IPS-18c (cell line): ENCODE results near the gene TM2D1.
"Not testable (repeated sequence)": the region's sequence is repeated elsewhere in the genome, so short reads cannot be mapped to it uniquely, and the experiment has no call there.

Source experiments
- H3K4me3 ChIP-seq: 2 replicates; pipeline ENCODE4 v1.7.0; 2013; ENCODE audit warnings: low read depth, mild to moderate bottlenecking, low read length, moderate library complexity; ENCODE audit not compliant: insufficient read depth
- H3K9me3 ChIP-seq: one replicate; pipeline ENCODE4 v1.6.1; 2013; ENCODE audit warnings: mild to moderate bottlenecking, low read length, moderate library complexity; ENCODE audit not compliant: control insufficient read depth, insufficient read depth

The TM2D1 gene

DNA sequence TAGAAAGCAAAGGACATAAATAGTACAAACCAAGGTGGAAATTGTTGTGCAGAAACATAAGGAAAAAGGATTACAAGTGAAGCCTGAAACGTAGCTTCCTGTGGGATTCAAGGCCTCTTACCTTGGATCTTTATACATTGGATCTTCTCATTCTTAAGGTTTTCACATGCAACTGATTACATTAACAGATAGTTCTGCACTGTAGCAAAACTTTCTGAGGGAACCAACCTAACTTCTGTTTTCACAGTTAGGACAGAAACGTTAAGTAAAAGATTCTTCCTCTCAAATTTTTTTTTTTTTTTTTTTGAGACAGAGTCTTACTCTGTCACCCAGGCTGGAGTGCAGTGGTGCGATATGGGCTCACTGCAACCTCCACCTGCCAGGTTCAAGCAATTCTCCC is 7.8 kb upstream of the TM2D1 start:
- Histone ChIP-seq H3K9me3 (no peaks in the 10 kb centered on the region), H3K4me3 (no peak overlapping the region)

GRCh38 chr1:61730679-61731078 is 5.7 kb upstream of the TM2D1 start:
- H3K9me3 ChIP-seq, H3K4me3 ChIP-seq: not testable (repeated sequence)

DNA sequence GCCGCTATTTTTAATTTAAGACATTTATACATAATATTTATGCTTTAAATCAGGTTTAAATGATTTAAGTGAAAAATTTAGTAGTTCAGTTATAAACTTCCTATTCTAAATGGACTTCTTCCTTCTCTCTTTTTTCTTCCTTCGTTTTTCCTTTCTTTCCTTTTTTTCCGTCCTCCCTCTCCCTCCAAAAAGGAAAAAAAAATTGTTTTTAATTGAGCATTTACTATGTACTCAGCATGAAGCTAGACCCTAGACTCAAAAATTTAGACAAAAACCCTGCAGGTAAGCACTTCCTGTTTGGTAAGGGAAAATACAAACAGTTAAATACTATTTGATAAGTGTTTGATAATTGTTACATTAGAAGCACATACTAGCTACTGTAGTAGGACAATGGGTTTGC is 2.6 kb upstream of the TM2D1 start:
- Histone ChIP-seq H3K9me3 (no peaks in the 10 kb centered on the region), H3K4me3 (no peak overlapping the region)

DNA sequence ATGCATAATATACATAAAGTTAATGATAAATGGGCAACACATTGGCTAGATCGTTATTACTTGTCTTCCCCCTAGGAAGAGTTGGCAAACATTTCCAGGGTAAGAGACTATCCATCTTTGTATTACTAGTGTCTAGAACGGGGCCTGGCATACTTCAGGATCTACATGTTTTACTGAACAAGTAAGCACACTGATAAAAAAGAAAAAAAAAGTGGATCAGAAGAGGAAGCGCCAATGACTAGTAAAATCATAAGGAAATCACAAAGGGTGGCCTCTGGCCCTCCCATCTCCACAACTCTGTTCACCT is 482 bp downstream of the TM2D1 start:
- H3K4me3 ChIP-seq = peak overlapping the region; percentile 90
- H3K9me3 ChIP-seq = no peaks in the 10 kb centered on the region

- H3K4me3 ChIP-seq, H3K9me3 ChIP-seq: not testable (repeated sequence)
Measured at GRCh38 chr1:61718996-61719663, 5.8 kb downstream of the TM2D1 start.

DNA sequence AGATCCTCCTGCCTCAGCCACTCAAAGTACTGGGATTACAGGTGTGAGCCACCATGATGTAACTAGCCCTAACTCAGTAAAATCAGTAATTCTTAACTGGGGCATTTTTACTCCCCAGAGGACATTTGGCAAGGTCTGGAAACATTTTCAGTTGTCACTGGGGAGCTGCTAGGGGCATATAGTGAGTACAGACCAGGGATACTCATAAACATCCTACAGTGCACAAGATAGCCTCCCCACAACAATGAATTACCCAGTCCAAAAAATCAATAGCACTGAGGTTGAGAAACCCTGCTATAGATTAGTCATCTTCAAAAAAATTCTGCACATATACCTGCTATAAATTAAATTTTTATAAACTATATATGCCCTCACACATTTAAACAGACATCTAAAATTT is 13.0 kb downstream of the TM2D1 start:
- no peak overlapping the region for H3K4me3 ChIP-seq
- H3K9me3 ChIP-seq = no peaks in the 10 kb centered on the region

GRCh38 chr1:61711257-61711656 is 13.7 kb downstream of the TM2D1 start:
- not testable (repeated sequence) for H3K9me3 ChIP-seq, H3K4me3 ChIP-seq

- no peak overlapping the region for H3K4me3 ChIP-seq
Measured at GRCh38 chr1:61709908-61710289, 15.0 kb downstream of the TM2D1 start.

GRCh38 chr1:61708953-61709907 is 15.7 kb downstream of the TM2D1 start:
- H3K9me3 ChIP-seq = no peaks in the 10 kb centered on the region
- H3K4me3 ChIP-seq = no peak overlapping the region

More at GRCh38 chr1:61709908-61710289, 15.0 kb downstream of the TM2D1 start:
- no peaks in the 10 kb centered on the region for H3K9me3 ChIP-seq

DNA sequence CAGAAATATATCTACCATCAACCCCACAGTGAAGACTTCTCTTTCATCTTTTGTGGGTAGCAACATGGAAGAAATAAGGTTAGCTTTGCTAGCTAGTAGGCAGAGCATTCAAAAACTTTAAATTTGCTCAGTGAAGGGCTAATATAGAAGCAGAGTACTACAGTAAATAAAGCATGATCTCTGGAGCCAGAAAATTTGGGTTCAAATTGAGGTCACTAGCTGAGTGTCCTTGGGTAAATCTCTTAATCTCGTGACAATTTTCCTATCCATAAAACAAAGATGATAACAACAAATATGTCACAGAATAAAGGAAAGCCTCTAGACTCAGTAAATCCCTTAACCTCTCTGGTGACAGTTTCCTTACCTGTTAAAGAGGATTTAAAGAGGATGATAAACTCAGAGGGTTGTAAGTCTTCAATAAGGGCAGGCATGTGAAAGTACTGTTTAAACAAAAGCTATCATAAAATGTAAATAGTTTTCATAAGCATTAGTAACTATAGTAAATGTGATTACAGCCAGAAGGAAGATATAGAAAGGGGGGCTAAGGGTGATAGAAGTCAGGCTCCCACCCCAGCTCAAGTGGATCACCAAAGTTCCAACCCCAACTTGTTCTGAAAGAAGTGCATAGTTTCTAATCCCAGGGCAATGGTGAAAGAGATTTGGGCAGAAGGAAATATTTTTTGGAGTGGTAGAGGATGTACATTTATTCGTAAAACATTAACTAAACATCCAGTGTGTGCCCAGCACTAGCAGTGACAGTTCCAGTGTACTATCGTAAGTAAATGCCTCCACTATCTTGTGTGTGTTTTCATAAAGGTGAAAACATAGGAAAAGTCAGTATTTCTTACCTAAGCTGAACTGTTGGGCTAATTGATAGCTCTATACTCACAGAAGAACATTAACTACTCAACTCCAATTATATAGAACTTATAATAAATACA is 24.8 kb downstream of the TM2D1 start:
- H3K4me3 ChIP-seq = no peak overlapping the region
- H3K9me3 ChIP-seq = peaks cover 2% of the 10 kb centered on the region

- H3K4me3 ChIP-seq = no peak overlapping the region
Measured at GRCh38 chr1:61692155-61692800, 32.7 kb downstream of the TM2D1 start.

GRCh38 chr1:61687901-61688300 is 37.0 kb downstream of the TM2D1 start:
- H3K9me3 ChIP-seq = no peaks in the 10 kb centered on the region
- no peak overlapping the region for H3K4me3 ChIP-seq

More at GRCh38 chr1:61692155-61692800, 32.7 kb downstream of the TM2D1 start:
- no peaks in the 10 kb centered on the region for H3K9me3 ChIP-seq

- Histone ChIP-seq H3K4me3 (no peak overlapping the region), H3K9me3 (no peaks in the 10 kb centered on the region)
Measured at GRCh38 chr1:61682891-61683290, 42.0 kb downstream of the TM2D1 start.

GRCh38 chr1:61680500-61680899 is 44.4 kb downstream of the TM2D1 start:
- Histone ChIP-seq H3K4me3 (no peak overlapping the region), H3K9me3 (no peaks in the 10 kb centered on the region)

DNA sequence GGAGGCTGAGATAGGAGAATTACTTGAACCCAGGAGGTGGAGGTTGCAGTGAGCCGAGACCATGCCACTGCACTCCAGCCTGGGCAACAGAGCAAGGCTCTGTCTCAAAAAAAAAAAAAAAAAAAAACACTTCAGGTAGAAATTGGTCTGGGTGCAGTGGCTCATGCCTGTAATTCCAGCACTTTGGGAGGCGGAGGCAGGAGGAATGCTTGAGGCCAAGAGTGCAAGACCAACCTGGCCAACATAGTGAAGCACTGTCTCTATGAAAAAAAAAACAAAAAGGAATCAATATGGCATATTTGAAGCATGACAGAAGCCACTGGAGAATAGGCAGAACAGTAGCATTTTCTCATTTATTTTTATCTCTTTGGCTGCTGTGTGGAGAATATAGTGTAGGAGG is 48.1 kb downstream of the TM2D1 start:
- H3K4me3 ChIP-seq, H3K9me3 ChIP-seq: not testable (repeated sequence)

- H3K9me3 ChIP-seq = no peaks in the 10 kb centered on the region
- H3K4me3 ChIP-seq = no peak overlapping the region
Measured at GRCh38 chr1:61674221-61674620, 50.7 kb downstream of the TM2D1 start.

DNA sequence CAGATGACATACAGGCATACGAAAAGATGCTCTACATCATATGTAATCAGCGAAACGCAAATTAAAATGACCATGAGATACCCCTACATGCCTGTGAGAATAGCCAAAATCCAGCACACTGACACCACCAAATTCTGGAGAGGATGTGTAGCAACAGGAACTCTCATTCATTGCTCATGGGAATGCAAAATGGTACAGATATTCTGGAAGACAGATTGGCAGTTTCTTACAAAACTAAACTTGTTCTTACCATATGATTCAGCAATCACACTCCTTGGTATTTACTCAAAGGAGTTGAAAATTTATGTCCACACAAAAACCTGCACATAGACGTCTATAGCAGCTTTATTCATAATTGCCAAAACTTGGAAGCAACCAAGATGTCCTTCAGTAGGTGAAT is 52.6 kb downstream of the TM2D1 start:
- no peaks in the 10 kb centered on the region for H3K9me3 ChIP-seq
- no peak overlapping the region for H3K4me3 ChIP-seq
